HepG2 (cell line): ENCODE measurements around the gene N4BP2. TPM values are rescaled to one million over a fixed set of nuclear protein-coding genes. Genes with fewer than 3 reads are reported as not detected.

Source experiments
- AGO2 ChIP-seq: fragments of 200-400 bp; formaldehyde crosslinking; optimal IDR thresholded peaks from 2 replicates; pipeline ENCODE3; 2017; ENCODE audit warnings: mild to moderate bottlenecking, low read depth, low read length, moderate library complexity
- CEBPB ChIP-seq: IDR thresholded peaks from 2 replicates; pipeline ENCODE4 v1.6.1; 2011; ENCODE audit warnings: low read depth, low read length, improper control_type of control experiment, borderline replicate concordance
- DR1 ChIP-seq: sonication (generic); formaldehyde crosslinking; IDR thresholded peaks from 2 replicates; pipeline ENCODE4 v1.8.0; 2021; ENCODE audit warnings: mild to moderate bottlenecking, missing genetic modification reagents, inconsistent platforms
- EP300 ChIP-seq, 3 experiments: sonication (generic) in 1 of 3; formaldehyde crosslinking in 1 of 3; IDR thresholded peaks; 2 replicates each; pipeline versions ENCODE4 v1.5.1 to v1.6.1; 2011 to 2020; ENCODE audit warnings: low read depth in 2 of 3, low read length in 2 of 3, borderline replicate concordance in 1 of 3, improper control_type of control experiment in 1 of 3, mild to moderate bottlenecking in 1 of 3, missing genetic modification reagents in 1 of 3, moderate library complexity in 1 of 3
- HCFC1 ChIP-seq: fragments of 150-350 bp; IDR thresholded peaks from 2 replicates; pipeline ENCODE4 v1.6.1; 2014; ENCODE audit warnings: low read depth, low read length
- HDAC2 ChIP-seq: sonication (generic); formaldehyde crosslinking; IDR thresholded peaks from 2 replicates; pipeline ENCODE4 v1.4.0; 2020; ENCODE audit warnings: missing genetic modification reagents
- MAFK ChIP-seq, 2 experiments: IDR thresholded peaks in 1 of 2; conservative IDR thresholded peaks in 1 of 2; 2 replicates each; pipeline ENCODE4 v1.6.1; 2011; ENCODE audit warnings: improper control_type of control experiment in 2 of 2, low read length in 2 of 2
- MNT ChIP-seq: fragments of 450-650 bp; IDR thresholded peaks from 2 replicates; pipeline ENCODE4 v1.6.1; 2016
- NR2F6 ChIP-seq, 2 experiments: IDR thresholded peaks; 2 replicates each; pipeline ENCODE4 v1.6.1; 2016; ENCODE audit warnings: antibody characterized with exemption in 1 of 2, mild to moderate bottlenecking in 1 of 2
- PLRG1 ChIP-seq: fragments of 450-650 bp; conservative IDR thresholded peaks from 2 replicates; pipeline ENCODE4 v1.6.1; 2016
- REPIN1 ChIP-seq: sonication (generic); formaldehyde crosslinking; IDR thresholded peaks from 2 replicates; pipeline ENCODE4 v1.8.0; 2022; ENCODE audit warnings: missing genetic modification reagents, low read depth, mild to moderate bottlenecking, borderline replicate concordance
- SALL1 ChIP-seq: sonication (generic); formaldehyde crosslinking; IDR thresholded peaks from 2 replicates; pipeline ENCODE4 v1.8.0; 2022; ENCODE audit warnings: mild to moderate bottlenecking, missing genetic modification reagents
- SIX1 ChIP-seq: sonication (generic); formaldehyde crosslinking; IDR thresholded peaks from 2 replicates; pipeline ENCODE4 v1.4.0; 2020; ENCODE audit warnings: missing genetic modification reagents, borderline replicate concordance
- SOX5 ChIP-seq: IDR thresholded peaks from 2 replicates; pipeline ENCODE4 v1.6.1; 2016; ENCODE audit warnings: borderline replicate concordance
- STAG1 ChIP-seq: sonication (generic); formaldehyde crosslinking; IDR thresholded peaks from 2 replicates; pipeline ENCODE4 v1.4.0; 2020; ENCODE audit warnings: missing genetic modification reagents
- TP53 ChIP-seq: sonication (generic); formaldehyde crosslinking; conservative IDR thresholded peaks from 2 replicates; pipeline ENCODE4 v1.4.0; 2020; ENCODE audit warnings: missing genetic modification reagents
- ZFP90 ChIP-seq: sonication (generic); formaldehyde crosslinking; IDR thresholded peaks from 2 replicates; pipeline ENCODE4 v1.8.0; 2022; ENCODE audit warnings: missing genetic modification reagents, mild to moderate bottlenecking, inconsistent platforms, borderline replicate concordance
- ZMYM4 ChIP-seq: sonication (generic); formaldehyde crosslinking; IDR thresholded peaks from 2 replicates; pipeline ENCODE4 v1.8.1; 2023; ENCODE audit warnings: mild to moderate bottlenecking, missing genetic modification reagents
- ZNF124 ChIP-seq: sonication (generic); formaldehyde crosslinking; IDR thresholded peaks from 2 replicates; pipeline ENCODE4 v1.4.0; 2020; ENCODE audit warnings: missing genetic modification reagents
- ZNF20 ChIP-seq: sonication (generic); formaldehyde crosslinking; IDR thresholded peaks from 2 replicates; pipeline ENCODE4 v1.4.0; 2020; ENCODE audit warnings: mild to moderate bottlenecking, moderate library complexity, missing genetic modification reagents
- ZNF362 ChIP-seq: sonication (generic); formaldehyde crosslinking; IDR thresholded peaks from 2 replicates; pipeline ENCODE4 v1.4.0; 2020; ENCODE audit warnings: missing genetic modification reagents, mild to moderate bottlenecking, borderline replicate concordance
- ZNF589 ChIP-seq: sonication (generic); formaldehyde crosslinking; conservative IDR thresholded peaks from 2 replicates; pipeline ENCODE4 v1.8.0; 2022; ENCODE audit warnings: mild to moderate bottlenecking, moderate library complexity, missing genetic modification reagents
- polyA plus RNA-seq, 8 experiments: library from polyadenylated mRNA; depleted of rRNA in 3 of 8; stranded (reverse) in 7 of 8; unstranded in 1 of 8; fragments of >200 nt; fragmentation: Illumina TruSeq in 4 of 8; extraction: Trizol in 4 of 8; gene quantifications; 2 replicates each; pipeline versions ENCODE4 v1.2.1 to v1.2.3, GENCODE V29; 2011 to 2016; ENCODE audit warnings: low read depth in 4 of 8, missing spikeins in 1 of 8, mixed read lengths in 1 of 8; ENCODE audit not compliant: insufficient read depth in 1 of 8
- total RNA-seq, 5 experiments: library from RNA; depleted of rRNA; stranded (reverse); fragments of >200 nt; fragmentation: Illumina TruSeq; extraction: Trizol; gene quantifications; 2 replicates each; pipeline ENCODE4 v1.2.3, GENCODE V29; 2016; ENCODE audit warnings: low read depth in 1 of 5
- TF ChIP-seq, protein P1 (sequence below): sonication (generic); formaldehyde crosslinking; IDR thresholded peaks from 2 replicates; pipeline ENCODE4 v1.4.0; 2020; ENCODE audit warnings: low read depth, missing genetic modification reagents

N4BP2 gene
- total and polyA plus RNA-seq, 2 of the 13 experiments (the other 11 are each of a cell fraction or from before 2014, with no cell fraction given) = 5.6 to 12.9 TPM

DNA sequence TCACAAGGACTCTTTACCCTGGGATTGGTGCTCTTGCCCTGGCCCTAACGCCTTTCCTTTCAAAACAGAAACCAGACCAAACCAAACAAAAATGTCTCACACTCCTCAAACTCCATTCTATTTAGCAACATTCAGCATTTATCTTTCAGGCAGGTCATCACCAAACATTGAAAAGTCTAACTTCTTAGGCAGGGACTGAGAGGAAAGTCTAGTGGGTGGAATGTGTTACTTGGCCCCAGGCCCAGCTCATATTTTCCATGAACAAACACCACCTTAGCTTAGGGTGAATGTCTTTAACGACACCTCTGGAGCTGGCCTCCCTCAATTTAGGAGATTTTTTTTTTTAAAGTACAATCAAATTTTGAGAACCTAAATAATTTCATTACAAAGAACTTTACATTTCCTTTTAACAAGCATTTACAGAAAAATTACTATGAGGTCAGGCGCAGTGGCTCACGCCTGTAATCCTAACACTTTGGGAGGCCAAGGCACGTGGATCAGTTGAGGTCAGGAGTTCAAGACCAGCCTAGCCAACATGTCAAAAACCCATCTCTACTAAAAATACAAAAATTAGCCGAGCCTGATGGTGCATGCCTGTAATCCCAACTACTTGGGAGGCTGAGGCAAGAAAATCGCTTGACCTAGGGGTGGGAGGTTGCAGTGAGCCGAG, 10.2 kb upstream of the N4BP2 start (continued):
- TF ChIP-seq ZNF124 (0 out of 2 replicates have a peak, but pooled peaks have one; percentile 23), CEBPB (peak; percentile 55; the same call in 1 of the 2 replicates), PLRG1 (no peak), AGO2 (no peak), SOX5 (CRISPR knock-in tag) (peak; percentile 43; the same call in 1 of the 2 replicates), SALL1 (CRISPR knock-in tag) (peak; percentile 77; the same call in 1 of the 2 replicates), ZMYM4 (CRISPR knock-in tag) (peak; percentile 33; the same call in 1 of the 2 replicates), MNT (0 out of 2 replicates have a peak, but pooled peaks have one; percentile 12), DR1 (CRISPR knock-in tag) (no peak), ZNF589 (no peak), TP53 (no peak), SIX1 (CRISPR knock-in tag) (0 out of 2 replicates have a peak, but pooled peaks have one; percentile 16), NR2F6 (IDR thresholded peaks at IDR 0.05) (peak; percentile 64; the same call in 1 of the 2 replicates), NR2F6 (CRISPR knock-in tag; IDR thresholded peaks at IDR 0.05) (peak; percentile 61; the same call in 1 of the 2 replicates), STAG1 (CRISPR knock-in tag) (peak; percentile 6; the same call in 1 of the 2 replicates), MAFK (conservative IDR thresholded peaks at IDR 0.05 in 1 of 2, IDR thresholded peaks at IDR 0.05 in 1 of 2; ENCODE audit: low read length in 2 of 2) (peak; percentile 75 to 93), REPIN1 (CRISPR knock-in tag) (peak; percentile 40; the same call in 1 of the 2 replicates), ZNF20 (CRISPR knock-in tag) (no peak), HCFC1 (no peak), ZFP90 (CRISPR knock-in tag) (0 out of 2 replicates have a peak, but pooled peaks have one; percentile 38), ZNF362 (CRISPR knock-in tag) (peak; percentile 62; the same call in 1 of the 2 replicates), HDAC2 (CRISPR knock-in tag) (peak; percentile 59), EP300 (IDR thresholded peaks at IDR 0.05; ENCODE audit: low read depth in 2 of 2, low read length in 2 of 2) (peak in 1 of 2 experiments; percentile 65; a peak in 2 of 4 replicates), EP300 (CRISPR knock-in tag; IDR thresholded peaks at IDR 0.05; ENCODE audit: borderline replicate concordance) (no peak)
- TF ChIP-seq, protein P1, sequence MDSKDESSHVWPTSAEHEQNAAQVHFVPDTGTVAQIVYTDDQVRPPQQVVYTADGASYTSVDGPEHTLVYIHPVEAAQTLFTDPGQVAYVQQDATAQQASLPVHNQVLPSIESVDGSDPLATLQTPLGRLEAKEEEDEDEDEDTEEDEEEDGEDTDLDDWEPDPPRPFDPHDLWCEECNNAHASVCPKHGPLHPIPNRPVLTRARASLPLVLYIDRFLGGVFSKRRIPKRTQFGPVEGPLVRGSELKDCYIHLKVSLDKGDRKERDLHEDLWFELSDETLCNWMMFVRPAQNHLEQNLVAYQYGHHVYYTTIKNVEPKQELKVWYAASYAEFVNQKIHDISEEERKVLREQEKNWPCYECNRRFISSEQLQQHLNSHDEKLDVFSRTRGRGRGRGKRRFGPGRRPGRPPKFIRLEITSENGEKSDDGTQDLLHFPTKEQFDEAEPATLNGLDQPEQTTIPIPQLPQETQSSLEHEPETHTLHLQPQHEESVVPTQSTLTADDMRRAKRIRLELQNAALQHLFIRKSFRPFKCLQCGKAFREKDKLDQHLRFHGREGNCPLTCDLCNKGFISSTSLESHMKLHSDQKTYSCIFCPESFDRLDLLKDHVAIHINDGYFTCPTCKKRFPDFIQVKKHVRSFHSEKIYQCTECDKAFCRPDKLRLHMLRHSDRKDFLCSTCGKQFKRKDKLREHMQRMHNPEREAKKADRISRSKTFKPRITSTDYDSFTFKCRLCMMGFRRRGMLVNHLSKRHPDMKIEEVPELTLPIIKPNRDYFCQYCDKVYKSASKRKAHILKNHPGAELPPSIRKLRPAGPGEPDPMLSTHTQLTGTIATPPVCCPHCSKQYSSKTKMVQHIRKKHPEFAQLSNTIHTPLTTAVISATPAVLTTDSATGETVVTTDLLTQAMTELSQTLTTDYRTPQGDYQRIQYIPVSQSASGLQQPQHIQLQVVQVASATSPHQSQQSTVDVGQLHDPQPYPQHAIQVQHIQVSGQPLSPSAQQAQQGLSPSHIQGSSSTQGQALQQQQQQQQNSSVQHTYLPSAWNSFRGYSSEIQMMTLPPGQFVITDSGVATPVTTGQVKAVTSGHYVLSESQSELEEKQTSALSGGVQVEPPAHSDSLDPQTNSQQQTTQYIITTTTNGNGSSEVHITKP (CRISPR knock-in tag) = peak; percentile 44; the same call in 1 of the 2 replicates
